HG02938 (cell line): Measurements from ENCODE around the gene TEX29.

Source experiments
- ATAC-seq: cut with Tn5 transposase; IDR thresholded peaks from one replicate; pipeline ENCODE4 v1.9.1; 2021; ENCODE audit warnings: mild to moderate bottlenecking, moderate library complexity; ENCODE audit not compliant: unreplicated experiment

The TEX29 gene

GRCh38 chr13:111322001-111322915 lies 1.8 kb downstream of the TEX29 start:
- no peak for ATAC-seq

DNA sequence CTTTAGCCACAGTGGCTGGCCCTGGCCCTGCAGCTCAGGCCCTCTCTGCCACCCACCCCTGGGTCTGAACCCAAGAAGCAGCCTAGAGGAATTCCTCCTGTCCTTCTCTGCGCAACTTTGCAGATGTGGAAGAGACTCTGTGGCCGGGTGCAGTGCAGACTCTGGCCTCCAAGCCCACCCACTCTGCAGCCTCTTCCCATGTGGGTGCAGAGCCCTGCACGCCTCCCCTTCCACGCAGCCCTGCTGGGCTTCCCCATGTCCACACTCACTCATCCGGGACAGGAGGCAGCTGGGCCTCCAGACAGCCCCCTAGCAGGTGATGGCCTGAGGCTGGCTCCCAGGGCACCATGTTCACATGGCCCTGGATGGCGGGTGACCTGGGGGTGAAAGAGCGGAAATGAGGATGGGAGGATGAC lies 2.5 kb downstream of the TEX29 start:
- ATAC-seq = no peak

DNA sequence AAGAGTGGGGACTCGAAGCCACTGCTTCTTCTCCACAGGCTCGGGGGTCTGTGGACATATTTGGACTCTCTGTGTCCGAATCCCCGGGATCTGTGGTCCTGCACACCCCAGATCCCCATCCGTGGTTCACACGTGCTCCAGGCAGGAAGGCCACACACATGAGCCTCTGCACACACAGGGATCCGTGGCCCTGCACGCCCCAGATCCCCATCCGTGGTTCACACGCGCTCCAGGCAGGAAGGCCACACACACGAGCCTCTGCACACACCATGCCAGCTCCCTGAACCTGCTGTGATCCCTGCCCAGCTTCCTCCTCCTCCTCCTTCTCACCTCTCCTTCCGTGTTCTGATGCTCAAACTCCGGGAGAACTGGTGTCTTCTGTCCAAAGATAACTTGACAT lies 3.1 kb downstream of the TEX29 start:
- ATAC-seq = no peak

GRCh38 chr13:111323950-111324651 lies 3.7 kb downstream of the TEX29 start:
- ATAC-seq = no peak

DNA sequence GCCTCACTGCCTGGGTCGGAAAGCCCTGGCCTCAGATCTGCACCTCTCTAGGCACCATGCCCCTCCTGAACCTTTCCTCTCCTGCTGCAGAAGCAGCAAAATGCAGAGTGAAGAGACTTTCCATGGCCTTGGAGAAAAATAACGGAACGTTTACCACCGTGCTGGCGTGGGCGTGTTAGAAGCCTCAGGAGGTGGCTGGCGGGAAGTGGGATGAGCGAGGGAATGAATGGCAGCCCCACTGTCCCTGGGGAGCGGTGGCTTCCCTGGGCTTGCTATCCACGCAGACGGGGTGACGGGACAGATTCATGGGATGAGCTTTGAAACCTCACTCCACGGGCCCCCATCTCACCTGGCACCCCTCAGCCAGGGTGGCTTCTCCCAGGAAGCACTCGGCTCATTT lies 4.3 kb downstream of the TEX29 start:
- ATAC-seq = no peak

DNA sequence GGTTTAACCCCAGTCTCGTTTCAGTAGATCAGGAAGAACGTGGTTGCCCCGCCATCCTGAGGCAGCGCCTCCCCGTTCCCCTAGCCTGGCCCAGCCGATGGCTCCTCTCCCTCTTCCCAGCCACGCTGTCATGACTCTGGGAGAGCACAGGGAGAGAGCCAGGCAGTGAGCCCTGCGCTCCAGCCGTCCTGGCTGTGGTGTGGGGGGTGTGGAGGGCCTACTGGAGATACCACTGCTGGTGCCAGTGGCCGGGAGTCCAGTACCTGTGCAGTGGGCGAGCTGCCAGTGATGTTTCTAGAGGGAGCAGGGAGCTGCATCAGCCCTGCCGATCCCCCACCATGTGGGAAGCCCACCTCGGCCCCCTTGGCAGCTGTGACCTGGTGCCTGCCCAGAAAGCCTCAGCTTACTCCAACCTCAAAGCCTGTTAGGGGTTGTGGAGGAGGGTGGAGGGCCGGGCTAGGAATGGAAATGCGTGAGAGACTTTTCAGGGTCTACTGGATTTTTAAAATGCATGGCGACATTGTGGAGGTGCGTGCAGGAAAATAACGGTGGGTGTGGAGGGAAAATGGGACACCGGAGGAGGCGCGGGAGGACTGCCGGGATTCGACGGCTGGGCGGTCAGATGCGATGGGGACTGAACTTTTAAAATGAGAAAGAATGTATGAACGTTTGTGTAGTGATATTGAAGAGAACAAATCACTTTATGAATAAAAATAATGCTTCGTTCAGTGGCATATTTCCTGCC lies 4.9 kb downstream of the TEX29 start:
- ATAC-seq = no peak

GRCh38 chr13:111325941-111326620 lies 5.6 kb downstream of the TEX29 start:
- no peak for ATAC-seq

DNA sequence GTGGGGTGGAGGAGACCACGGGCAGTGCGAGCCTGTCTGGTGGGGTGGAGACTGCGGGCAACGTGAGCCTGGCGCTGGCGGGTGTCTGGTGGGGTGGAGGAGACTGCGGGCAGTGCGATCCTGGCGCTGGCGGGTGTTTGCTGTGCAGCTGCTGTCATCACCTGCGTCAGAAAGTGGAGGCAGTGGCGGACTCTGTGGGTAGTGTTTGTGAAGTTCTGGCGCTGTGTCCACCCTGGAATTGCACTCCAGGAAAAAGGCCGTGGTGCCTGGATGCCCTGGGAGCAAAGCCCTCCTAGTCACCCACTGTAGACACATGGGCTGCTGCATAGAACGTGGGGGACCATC lies 6.2 kb downstream of the TEX29 start:
- ATAC-seq = no peak

GRCh38 chr13:111326981-111327642 lies 6.7 kb downstream of the TEX29 start:
- ATAC-seq = no peak

GRCh38 chr13:111327730-111328573 lies 7.5 kb downstream of the TEX29 start:
- no peak for ATAC-seq

GRCh38 chr13:111328574-111329410 lies 8.3 kb downstream of the TEX29 start:
- ATAC-seq = no peak

- no peak for ATAC-seq
Measured at GRCh38 chr13:111329641-111330040, 9.2 kb downstream of the TEX29 start.

DNA sequence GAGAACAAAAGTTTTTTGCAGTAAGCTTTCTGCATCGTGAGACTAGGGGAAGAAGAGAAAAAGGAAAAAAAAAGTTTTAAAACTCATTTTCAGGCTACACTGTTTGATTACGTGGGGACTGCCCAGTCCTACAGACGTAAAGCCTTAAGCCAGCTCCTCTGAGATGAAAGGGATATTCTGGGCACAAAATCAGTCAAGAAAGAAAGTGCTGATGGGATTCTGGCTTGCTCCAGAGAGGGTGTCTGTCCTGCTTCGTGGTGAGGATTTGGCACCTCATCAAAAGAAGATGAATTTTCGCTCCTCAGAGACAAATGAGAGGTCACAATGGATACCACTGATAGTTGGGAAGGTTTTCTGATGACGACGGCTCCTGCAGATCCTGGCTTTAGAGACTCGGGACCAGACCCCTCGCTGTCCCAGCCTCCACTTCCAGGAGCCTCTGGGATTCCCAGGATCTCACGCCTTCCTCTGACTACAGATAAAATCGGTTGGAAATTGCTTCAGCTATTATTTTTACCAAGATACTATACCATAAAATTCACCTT lies 9.7 kb downstream of the TEX29 start:
- no peak for ATAC-seq

DNA sequence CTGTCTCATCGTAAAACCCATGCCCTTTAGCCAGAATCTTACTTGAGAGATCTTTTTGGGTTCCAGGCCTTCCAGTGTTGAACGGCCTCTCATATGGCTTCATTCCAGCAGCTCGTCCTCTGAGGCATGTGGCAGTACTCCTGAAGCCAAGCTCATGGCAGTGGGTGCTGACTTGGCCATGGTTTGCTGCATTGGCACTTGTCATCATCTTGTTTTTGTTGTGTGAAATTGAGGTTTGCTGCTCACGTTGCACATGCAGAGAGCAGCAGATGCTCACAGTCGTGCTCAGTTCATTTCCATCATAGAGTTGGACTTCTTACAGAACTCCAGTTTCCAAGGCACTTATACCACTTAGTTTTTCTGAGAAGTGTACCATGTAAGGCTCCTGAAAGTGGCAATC lies 14.9 kb downstream of the TEX29 start:
- no peak for ATAC-seq

GRCh38 chr13:111336666-111337065 lies 16.2 kb downstream of the TEX29 start:
- no peak for ATAC-seq

DNA sequence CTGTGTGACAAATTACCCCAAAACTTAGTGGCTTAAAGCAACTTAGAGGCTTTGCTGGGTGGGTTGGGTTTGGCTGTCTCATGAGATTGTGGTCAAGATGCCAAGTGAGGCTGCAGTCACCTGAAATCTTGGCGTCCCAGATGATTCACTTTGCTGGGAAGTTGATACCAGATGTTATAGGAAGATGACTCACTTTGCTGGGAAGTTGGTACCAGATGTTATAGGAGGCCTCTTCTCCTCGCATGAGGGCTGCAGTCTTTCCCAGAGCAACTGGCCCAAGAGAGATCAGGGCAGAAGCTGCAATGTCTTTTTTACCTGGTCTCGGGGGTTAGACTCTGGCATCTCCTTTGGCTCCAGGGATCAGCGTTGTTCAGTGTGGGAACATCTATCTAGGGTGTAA lies 16.8 kb downstream of the TEX29 start:
- no peak for ATAC-seq

DNA sequence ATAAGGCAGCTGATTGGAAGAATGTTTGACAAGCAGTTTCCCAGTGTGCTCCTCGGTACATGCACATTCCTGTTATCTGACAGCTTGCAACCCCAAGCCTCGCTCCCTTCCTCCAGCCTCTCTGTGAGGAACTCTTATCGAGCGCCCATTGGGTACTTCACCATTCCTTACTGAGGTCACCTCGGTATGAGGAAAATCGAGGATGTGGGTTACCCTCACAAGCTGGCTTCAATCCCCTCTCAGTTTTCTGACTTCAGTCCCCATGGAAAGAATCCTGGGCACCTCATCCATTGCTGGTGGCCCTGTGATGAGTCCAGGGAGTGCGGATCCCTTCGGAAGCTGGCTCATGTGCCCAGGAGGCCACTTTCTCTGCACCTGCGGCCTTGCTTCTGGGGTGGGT lies 17.3 kb downstream of the TEX29 start:
- no peak for ATAC-seq

DNA sequence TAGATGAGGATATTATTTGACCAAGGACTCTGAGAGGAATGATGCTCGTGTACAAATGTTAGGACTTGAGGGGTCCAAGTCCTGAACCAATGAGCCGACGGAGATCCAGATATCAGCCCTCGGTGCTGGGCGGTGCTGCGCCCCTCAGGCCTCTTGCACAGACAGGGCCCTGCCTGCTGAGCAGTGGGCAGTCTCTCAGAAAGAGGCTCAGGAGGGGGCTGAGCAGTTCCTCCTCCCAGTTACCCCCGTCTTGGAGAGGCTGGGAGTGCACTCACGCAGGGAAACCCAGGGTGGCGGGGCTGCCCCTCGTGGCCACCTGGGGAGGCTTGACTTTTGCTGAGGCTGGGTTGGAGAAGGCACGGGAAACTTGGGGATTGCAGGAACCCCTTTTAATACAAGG lies 18.4 kb downstream of the TEX29 start:
- no peak for ATAC-seq
